ENCODE results near the gene SLC9B2. TPM values are rescaled to one million over a fixed set of nuclear protein-coding genes. Genes with fewer than 3 reads are reported as not detected.

Gene SLC9B2
- total RNA-seq, 4 donors from 2014 or later = 4.2 to 11.9 (median 5.6) TPM

DNA sequence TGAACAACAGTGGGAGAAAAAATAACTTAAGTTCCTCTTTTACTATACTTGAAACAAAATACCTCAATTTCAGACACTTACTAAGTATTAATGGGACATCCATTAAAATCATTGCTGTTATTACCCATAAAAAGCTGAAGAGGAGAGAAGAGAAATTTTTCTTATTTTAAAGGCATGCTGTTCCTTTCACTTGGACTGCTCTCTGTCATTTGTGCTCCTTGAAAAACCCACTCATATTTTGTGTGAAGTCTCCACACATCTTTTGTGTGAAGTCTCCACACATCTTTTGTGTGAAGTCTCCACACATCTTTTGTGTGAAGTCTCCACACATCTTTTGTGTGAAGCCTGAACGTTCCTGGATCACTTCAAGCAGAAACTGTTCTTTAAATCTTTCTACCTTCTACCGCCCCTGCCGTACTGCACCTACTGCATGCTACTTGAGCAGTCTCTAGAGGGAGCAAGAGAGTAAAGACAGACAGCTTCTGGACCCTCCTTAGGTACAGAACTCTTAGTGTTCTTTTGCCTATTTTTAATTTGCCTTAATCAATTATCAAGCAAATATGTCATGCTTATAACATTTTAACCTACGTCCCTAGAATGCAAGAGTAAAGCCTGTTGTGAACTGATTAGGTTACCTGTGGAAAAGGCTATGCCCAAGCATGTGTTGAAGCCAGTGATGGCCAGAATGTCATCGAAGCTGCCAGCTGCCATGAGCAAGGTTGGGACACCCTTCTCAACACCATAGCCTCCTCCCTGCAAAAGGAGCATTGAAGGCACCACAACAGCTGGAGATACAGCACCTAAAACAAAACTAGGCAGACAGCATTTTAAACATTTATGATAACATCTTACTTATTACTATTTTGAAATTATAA, 29.9 kb downstream of the SLC9B2 start:
- H3K36me3 ChIP-seq = peaks cover 24% of the 10 kb centered on the region
- H3K9me3 ChIP-seq = no peaks in the 10 kb centered on the region
- no peaks in the 10 kb centered on the region for H3K4me1 ChIP-seq
- TF ChIP-seq, protein P1, sequence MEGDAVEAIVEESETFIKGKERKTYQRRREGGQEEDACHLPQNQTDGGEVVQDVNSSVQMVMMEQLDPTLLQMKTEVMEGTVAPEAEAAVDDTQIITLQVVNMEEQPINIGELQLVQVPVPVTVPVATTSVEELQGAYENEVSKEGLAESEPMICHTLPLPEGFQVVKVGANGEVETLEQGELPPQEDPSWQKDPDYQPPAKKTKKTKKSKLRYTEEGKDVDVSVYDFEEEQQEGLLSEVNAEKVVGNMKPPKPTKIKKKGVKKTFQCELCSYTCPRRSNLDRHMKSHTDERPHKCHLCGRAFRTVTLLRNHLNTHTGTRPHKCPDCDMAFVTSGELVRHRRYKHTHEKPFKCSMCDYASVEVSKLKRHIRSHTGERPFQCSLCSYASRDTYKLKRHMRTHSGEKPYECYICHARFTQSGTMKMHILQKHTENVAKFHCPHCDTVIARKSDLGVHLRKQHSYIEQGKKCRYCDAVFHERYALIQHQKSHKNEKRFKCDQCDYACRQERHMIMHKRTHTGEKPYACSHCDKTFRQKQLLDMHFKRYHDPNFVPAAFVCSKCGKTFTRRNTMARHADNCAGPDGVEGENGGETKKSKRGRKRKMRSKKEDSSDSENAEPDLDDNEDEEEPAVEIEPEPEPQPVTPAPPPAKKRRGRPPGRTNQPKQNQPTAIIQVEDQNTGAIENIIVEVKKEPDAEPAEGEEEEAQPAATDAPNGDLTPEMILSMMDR (IDR thresholded peaks at IDR 0.05) = peak in 1 of 2 donors; percentile 65
- TF ChIP-seq EP300 (IDR thresholded peaks at IDR 0.05) = no peak
- H3K4me3 ChIP-seq = no peak overlapping the region
- no peak overlapping the region for H3K27ac ChIP-seq
- WGBS = 54% methylated on average over 5 of the region's 5 CpGs
- no peak for DNase-seq (ENCODE audit: low spot score in 2 of 2)
- H3K27me3 ChIP-seq = no peaks in the 10 kb centered on the region

DNA sequence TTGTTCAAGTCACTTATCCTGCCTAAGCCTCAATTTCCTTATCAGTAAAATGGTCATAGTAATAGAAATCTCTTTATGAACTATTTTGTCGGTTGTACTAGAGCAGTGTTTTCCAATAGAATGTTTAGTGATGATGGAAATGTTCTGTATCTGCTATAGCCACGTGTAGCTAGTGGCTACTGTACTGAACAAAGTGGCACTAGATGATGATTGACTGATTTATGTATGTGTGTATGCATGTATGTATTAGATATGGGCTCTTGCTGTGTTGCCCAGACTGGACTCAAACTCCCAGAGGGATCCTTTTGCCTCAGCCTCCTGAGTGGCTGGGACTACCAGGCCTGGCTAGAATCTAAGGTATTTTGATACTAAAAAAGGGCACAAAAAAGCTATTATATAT, 32.4 kb downstream of the SLC9B2 start:
- H3K27me3 ChIP-seq = no peaks in the 10 kb centered on the region
- no peaks in the 10 kb centered on the region for H3K4me1 ChIP-seq
- H3K9me3 ChIP-seq = no peaks in the 10 kb centered on the region
- H3K4me3 ChIP-seq = no peak overlapping the region
- 91% methylated on average over 2 of the region's 2 CpGs for WGBS
- peaks cover 15% of the 10 kb centered on the region for H3K36me3 ChIP-seq
- no peak for TF ChIP-seq POLR2A (IDR thresholded peaks at IDR 0.05)
- TF ChIP-seq POLR2AphosphoS5 (IDR thresholded peaks at IDR 0.05) = no peak
- TF ChIP-seq EP300 (IDR thresholded peaks at IDR 0.05) = no peak
- TF ChIP-seq, protein P1 (IDR thresholded peaks at IDR 0.05) = no peak
- H3K27ac ChIP-seq = no peak overlapping the region
- no peak for DNase-seq (ENCODE audit: low spot score in 2 of 2)

DNA sequence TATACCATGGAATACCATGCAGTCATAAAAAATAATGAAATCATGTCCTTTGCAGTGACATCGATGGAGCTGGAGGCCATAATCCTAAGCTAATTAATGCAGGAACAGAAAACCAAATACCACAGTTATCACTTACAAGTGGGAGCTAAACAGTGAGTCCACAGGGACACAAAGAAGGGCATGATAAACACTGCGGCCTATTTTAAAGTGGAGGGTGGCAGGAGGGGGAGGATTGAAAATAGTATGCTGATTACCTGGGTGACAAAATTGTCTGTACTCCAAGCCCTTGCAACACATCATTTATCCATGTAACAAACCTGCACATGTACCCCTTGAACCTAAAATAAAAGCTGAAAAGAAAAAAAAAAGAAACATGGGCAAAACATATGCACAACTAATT, 40.4 kb downstream of the SLC9B2 start:
- Histone ChIP-seq H3K9me3 (no peaks in the 10 kb centered on the region), H3K36me3 (no peaks in the 10 kb centered on the region), H3K27ac (no peak overlapping the region), H3K4me3 (no peak overlapping the region), H3K27me3 (no peaks in the 10 kb centered on the region), H3K4me1 (no peaks in the 10 kb centered on the region)
- no peak for DNase-seq (ENCODE audit: low spot score in 2 of 2)
- TF ChIP-seq, protein P1 (IDR thresholded peaks at IDR 0.05) = no peak
- no peak for TF ChIP-seq EP300 (IDR thresholded peaks at IDR 0.05)
- no peak for TF ChIP-seq POLR2A (IDR thresholded peaks at IDR 0.05)
- TF ChIP-seq POLR2AphosphoS5 (IDR thresholded peaks at IDR 0.05) = no peak
- 96% methylated on average over 2 of the region's 2 CpGs for WGBS

DNA sequence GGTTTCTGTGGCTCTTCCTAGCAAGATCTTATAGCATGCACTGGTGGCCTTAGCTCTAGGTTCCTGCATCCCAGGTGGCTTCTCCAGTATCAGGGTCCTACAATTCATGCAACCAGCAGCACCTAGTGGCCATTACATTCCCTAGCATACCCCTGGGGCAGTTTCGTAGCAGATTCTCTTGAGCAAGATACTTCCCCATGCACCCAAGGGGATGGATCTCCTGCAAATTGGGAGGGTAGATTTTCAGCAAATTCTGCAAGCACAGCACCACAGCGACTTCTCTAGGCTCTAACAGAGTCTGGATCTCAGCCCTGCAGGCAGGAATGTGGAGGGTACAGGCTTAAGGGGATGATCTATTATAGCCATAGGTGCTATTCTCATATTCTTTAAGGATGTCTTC, 44.0 kb downstream of the SLC9B2 start:
- 86% methylated on average over 2 of the region's 2 CpGs for WGBS
- TF ChIP-seq, protein P1 (IDR thresholded peaks at IDR 0.05) = no peak
- TF ChIP-seq POLR2AphosphoS5 (IDR thresholded peaks at IDR 0.05) (no peak), POLR2A (IDR thresholded peaks at IDR 0.05) (no peak), EP300 (IDR thresholded peaks at IDR 0.05) (no peak)
- no peak overlapping the region for H3K4me3 ChIP-seq
- no peaks in the 10 kb centered on the region for H3K9me3 ChIP-seq
- H3K27me3 ChIP-seq = no peaks in the 10 kb centered on the region
- H3K27ac ChIP-seq = no peak overlapping the region
- no peak for DNase-seq (ENCODE audit: low spot score in 2 of 2)
- no peaks in the 10 kb centered on the region for H3K36me3 ChIP-seq
- no peaks in the 10 kb centered on the region for H3K4me1 ChIP-seq

DNA sequence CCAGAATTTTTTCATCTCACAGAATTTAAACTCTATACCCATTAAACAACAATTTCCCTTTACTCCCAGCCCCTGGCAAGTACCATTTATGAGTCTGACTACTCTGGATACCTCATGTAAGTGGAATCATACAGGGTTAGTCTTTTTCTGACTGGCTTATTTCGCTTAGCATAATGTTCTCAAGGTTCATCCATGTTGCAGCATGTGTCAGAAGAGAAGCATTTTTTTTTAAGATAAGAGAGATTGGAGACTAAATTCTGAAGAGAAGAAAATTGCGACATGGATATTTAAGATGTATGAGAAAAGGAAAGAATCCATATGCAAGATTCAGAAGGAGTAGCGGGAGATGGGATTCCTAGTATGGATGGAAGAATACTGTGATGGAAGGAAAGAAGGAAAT, 45.8 kb downstream of the SLC9B2 start:
- no peak for DNase-seq (ENCODE audit: low spot score in 2 of 2)
- Histone ChIP-seq H3K9me3 (no peaks in the 10 kb centered on the region), H3K4me3 (no peak overlapping the region), H3K36me3 (no peaks in the 10 kb centered on the region), H3K27ac (no peak overlapping the region), H3K27me3 (no peaks in the 10 kb centered on the region), H3K4me1 (no peaks in the 10 kb centered on the region)
- TF ChIP-seq EP300 (IDR thresholded peaks at IDR 0.05) = no peak
- no peak for TF ChIP-seq POLR2A (IDR thresholded peaks at IDR 0.05)
- TF ChIP-seq, protein P1 (IDR thresholded peaks at IDR 0.05) = no peak
- no peak for TF ChIP-seq POLR2AphosphoS5 (IDR thresholded peaks at IDR 0.05)
- 92% methylated on average over 3 of the region's 3 CpGs for WGBS

All from suprapubic skin (tissue), 4 donors.